ENCODE data around the gene CHML.

GRCh38 chr1:241610056-241610815 lies 29.9 kb downstream of the CHML start:
- TF ChIP-seq CTCF (IDR thresholded peaks at IDR 0.05) (no peak), POLR2A (IDR thresholded peaks at IDR 0.05) (no peak), EP300 (IDR thresholded peaks at IDR 0.05) (no peak)

All from tibial nerve (tissue), 4 donors.